ENCODE results near the gene CAPN2.

The CAPN2 gene

GRCh38 chr1:223712194-223712849, at the start of gene CAPN2:
Gene CAPN2 (plus strand): TSS chr1:223712539. CDS start chr1:223712641, 102 bp downstream.
- DNase-seq, result peak; percentile 27

- no peak for DNase-seq
These were observed 49.4 kb upstream of the CAPN2 start for GRCh38 chr1:223662943-223663342.

GRCh38 chr1:223664106-223664505, 48.2 kb upstream of the CAPN2 start:
- DNase-seq, result no peak

GRCh38 chr1:223665592-223666312, 46.6 kb upstream of the CAPN2 start, which contains the start of gene CAPN8:
Gene CAPN8 (minus strand): TSS chr1:223665701. CDS start chr1:223665646, 55 bp downstream.
- DNase-seq, result no peak

GRCh38 chr1:223667484-223668182, 44.7 kb upstream of the CAPN2 start:
- DNase-seq, result no peak

GRCh38 chr1:223669003-223669795, 43.1 kb upstream of the CAPN2 start:
- no peak for DNase-seq

GRCh38 chr1:223670458-223671159, 41.7 kb upstream of the CAPN2 start:
- DNase-seq, result no peak

- no peak for DNase-seq
These were observed 38.0 kb upstream of the CAPN2 start for GRCh38 chr1:223674119-223674890.

- DNase-seq, result no peak
These were observed 33.5 kb upstream of the CAPN2 start for GRCh38 chr1:223678841-223679240.

- no peak for DNase-seq
These were observed 32.2 kb upstream of the CAPN2 start for GRCh38 chr1:223680188-223680587.

- DNase-seq, result no peak
These were observed 29.8 kb upstream of the CAPN2 start for GRCh38 chr1:223682502-223682901.

GRCh38 chr1:223683586-223684487, 28.5 kb upstream of the CAPN2 start:
- DNase-seq, result peak; percentile 81

- no peak for DNase-seq
These were observed 27.9 kb upstream of the CAPN2 start for GRCh38 chr1:223684488-223684792.

GRCh38 chr1:223691121-223691520, 21.2 kb upstream of the CAPN2 start:
- no peak for DNase-seq

- DNase-seq, result no peak
These were observed 17.3 kb upstream of the CAPN2 start for GRCh38 chr1:223695014-223695548.

- DNase-seq, result no peak
These were observed 16.4 kb upstream of the CAPN2 start for GRCh38 chr1:223695941-223696340.

GRCh38 chr1:223700388-223700918, 11.9 kb upstream of the CAPN2 start:
- no peak for DNase-seq

- no peak for DNase-seq
These were observed 11.2 kb upstream of the CAPN2 start for GRCh38 chr1:223700942-223701637.

Data from COR-L47 (cell line).